Activated naive CD4-positive, alpha-beta T cell treated with Interleukin-2 at 50 U/mL for 16 hours (primary cell): ENCODE measurements around the gene PDE5A.
"Not testable (repeated sequence)": the region's sequence is repeated elsewhere in the genome, so short reads cannot be mapped to it uniquely, and the experiment has no call there.

ENCODE experiments used
- DNase-seq: peaks from one replicate; pipeline ENCODE4 v3.0.0-alpha.2; 2020

The PDE5A gene

GRCh38 chr4:119628281-119629141 is at the start of gene PDE5A:
Gene PDE5A, minus strand, starts transcription at chr4:119628804. Its CDS starts 133 bp downstream, at chr4:119628671.
- peak; percentile 80 for DNase-seq

- DNase-seq = no peak
These were observed 47.5 kb upstream of the PDE5A start for GRCh38 chr4:119676101-119676500.

- no peak for DNase-seq
These were observed 46.8 kb upstream of the PDE5A start for GRCh38 chr4:119675391-119675790.

GRCh38 chr4:119672938-119673337 is 44.3 kb upstream of the PDE5A start:
- DNase-seq = no peak

- DNase-seq = no peak
These were observed 43.5 kb upstream of the PDE5A start for GRCh38 chr4:119672086-119672485.

GRCh38 chr4:119671205-119671604 is 42.6 kb upstream of the PDE5A start:
- no peak for DNase-seq

- DNase-seq = no peak
These were observed 39.2 kb upstream of the PDE5A start for GRCh38 chr4:119667802-119668201.

GRCh38 chr4:119666653-119667091 is 38.1 kb upstream of the PDE5A start:
- DNase-seq = no peak

GRCh38 chr4:119665752-119666151 is 37.1 kb upstream of the PDE5A start:
- DNase-seq = no peak

- DNase-seq = no peak
These were observed 35.7 kb upstream of the PDE5A start for GRCh38 chr4:119664168-119664907.

- DNase-seq = no peak
These were observed 34.7 kb upstream of the PDE5A start for GRCh38 chr4:119663160-119663788.

GRCh38 chr4:119662612-119663011 is 34.0 kb upstream of the PDE5A start:
- DNase-seq = not testable (repeated sequence)

GRCh38 chr4:119661231-119661630 is 32.6 kb upstream of the PDE5A start:
- DNase-seq = no peak

GRCh38 chr4:119659576-119659975 is 31.0 kb upstream of the PDE5A start:
- no peak for DNase-seq

- DNase-seq = no peak
These were observed 28.6 kb upstream of the PDE5A start for GRCh38 chr4:119657111-119657611.

- DNase-seq = no peak
These were observed 27.7 kb upstream of the PDE5A start for GRCh38 chr4:119656342-119656741.

GRCh38 chr4:119655111-119655837 is 26.7 kb upstream of the PDE5A start:
- DNase-seq = no peak

- DNase-seq = no peak
These were observed 25.4 kb upstream of the PDE5A start for GRCh38 chr4:119653990-119654389.

GRCh38 chr4:119652998-119653397 is 24.4 kb upstream of the PDE5A start:
- no peak for DNase-seq

- no peak for DNase-seq
These were observed 19.8 kb upstream of the PDE5A start for GRCh38 chr4:119648398-119648797.

GRCh38 chr4:119647558-119647957 is 19.0 kb upstream of the PDE5A start:
- no peak for DNase-seq

- no peak for DNase-seq
These were observed 17.9 kb upstream of the PDE5A start for GRCh38 chr4:119646347-119647071.
